GM12892 (cell line): ENCODE data around the gene WDR70.

Experiments used
- POLR2A ChIP-seq: IDR thresholded peaks from 2 replicates; pipeline ENCODE4 v1.6.1; 2011; ENCODE audit warnings: low read depth, low read length, control low read depth
- POLR2AphosphoS5 ChIP-seq: IDR thresholded peaks from 2 replicates; pipeline ENCODE4 v1.6.1; 2011; ENCODE audit warnings: low read depth, low read length, control low read depth

DNA sequence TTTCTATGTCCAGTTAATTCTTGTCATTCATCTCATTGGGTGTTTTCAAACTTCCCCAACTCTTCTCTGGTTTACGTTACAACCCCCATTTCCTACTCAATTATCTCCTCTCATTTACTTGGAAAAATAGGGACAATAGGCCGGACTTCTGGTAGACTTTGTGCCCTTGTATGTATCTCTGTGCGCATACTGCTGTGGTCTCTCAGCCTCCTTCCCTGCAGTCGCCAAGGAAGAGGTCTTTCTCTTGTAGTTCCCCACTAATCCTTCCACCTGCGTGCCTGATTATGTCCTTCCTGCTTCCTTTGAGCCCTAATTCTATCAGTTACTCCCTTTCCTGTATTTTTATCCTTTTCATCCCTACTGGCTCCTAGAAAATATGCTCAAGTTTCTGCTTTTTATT lies 284.4 kb downstream of the WDR70 start:
- TF ChIP-seq POLR2A (no peak), POLR2AphosphoS5 (no peak)
